Neural cell (in vitro differentiated cells): ENCODE measurements around the gene OR5A2. TPM values are rescaled to one million over a fixed set of nuclear protein-coding genes. Genes with fewer than 3 reads are reported as not detected.
"Not testable (repeated sequence)": the region's sequence is repeated elsewhere in the genome, so short reads cannot be mapped to it uniquely, and the experiment has no call there.

ENCODE experiments used
- H2AFZ ChIP-seq: fragments of 200-600, 300-800 bp; sonication (generic), shearing (Covaris generic); 2 replicates; pipeline ENCODE4 v1.6.0; 2014; ENCODE audit warnings: low read depth, mild to moderate bottlenecking, antibody characterized with exemption, low read length, moderate library complexity
- H3F3A ChIP-seq: fragments of 200-600 bp; shearing (Covaris generic); 2 replicates; pipeline ENCODE4 v1.6.1; 2016; ENCODE audit warnings: mild to moderate bottlenecking, moderate library complexity, mixed read lengths, antibody characterized with exemption, low read length; ENCODE audit not compliant: insufficient read depth, poor library complexity, severe bottlenecking
- H3K27ac ChIP-seq: fragments of 200-600, 300-800 bp; sonication (generic), shearing (Covaris generic); 2 replicates; pipeline ENCODE4 v1.5.1; 2014; ENCODE audit warnings: mild to moderate bottlenecking, low read length, moderate library complexity
- H3K27me3 ChIP-seq: fragments of 300-800, 200-600 bp; sonication (generic), shearing (Covaris generic); 2 replicates; pipeline ENCODE4 v1.6.0; 2014; ENCODE audit warnings: mild to moderate bottlenecking, low read depth, low read length, moderate library complexity; ENCODE audit not compliant: insufficient read depth
- H3K36me3 ChIP-seq: fragments of 300-800, 200-600 bp; sonication (generic), shearing (Covaris generic); 2 replicates; pipeline ENCODE4 v1.5.1; 2014; ENCODE audit warnings: mild to moderate bottlenecking, antibody characterized with exemption, low read length, moderate library complexity; ENCODE audit not compliant: insufficient read depth
- H3K4me2 ChIP-seq: fragments of 300-800, 200-600 bp; sonication (generic), shearing (Covaris generic); 2 replicates; pipeline ENCODE4 v1.6.0; 2014; ENCODE audit warnings: mild to moderate bottlenecking, low read length
- H3K4me3 ChIP-seq: fragments of 300-800, 200-600 bp; sonication (generic), shearing (Covaris generic); 2 replicates; pipeline ENCODE4 v1.5.1; 2014; ENCODE audit warnings: mild to moderate bottlenecking, low read length, moderate library complexity
- H3K79me2 ChIP-seq: fragments of 200-600 bp; shearing (Covaris generic); replicated peaks from 2 replicates; pipeline ENCODE4 v1.6.0; 2014; ENCODE audit warnings: mild to moderate bottlenecking, low read length, moderate library complexity; ENCODE audit not compliant: insufficient read depth
- H3K9ac ChIP-seq: fragments of 300-800, 200-600 bp; sonication (generic), shearing (Covaris generic); 2 replicates; pipeline ENCODE4 v1.6.1; 2016; ENCODE audit warnings: mild to moderate bottlenecking, low read length, mixed read lengths
- H3K9me2 ChIP-seq: fragments of 200-600 bp; shearing (Covaris generic); 2 replicates; pipeline ENCODE4 v1.6.1; 2016; ENCODE audit warnings: mild to moderate bottlenecking, low read length, mixed read lengths; ENCODE audit not compliant: insufficient read depth
- H3K9me3 ChIP-seq: fragments of 200-600, 300-800 bp; sonication (generic), shearing (Covaris generic); 2 replicates; pipeline ENCODE4 v1.6.1; 2016; ENCODE audit warnings: mild to moderate bottlenecking, mixed run types, low read length, moderate library complexity, mixed read lengths
- H4K20me1 ChIP-seq: fragments of 200-600 bp; shearing (Covaris generic); 2 replicates; pipeline ENCODE4 v1.6.1; 2016; ENCODE audit warnings: mild to moderate bottlenecking, mixed run types; ENCODE audit not compliant: insufficient read depth
- EP300 ChIP-seq: fragments of 450-650 bp; conservative IDR thresholded peaks from 2 replicates; pipeline ENCODE4 v1.6.1; 2014; ENCODE audit warnings: antibody characterized with exemption, mild to moderate bottlenecking, moderate library complexity; ENCODE audit not compliant: poor library complexity, severe bottlenecking
- EZH2 ChIP-seq: fragments of 200-600, 300-800 bp; shearing (Covaris generic), sonication (generic); IDR thresholded peaks from 2 replicates; pipeline ENCODE4 v1.6.1; 2014; ENCODE audit warnings: antibody characterized with exemption, low read length, borderline replicate concordance, mild to moderate bottlenecking; ENCODE audit not compliant: insufficient read depth, poor library complexity, severe bottlenecking
- MXI1 ChIP-seq: fragments of 450-650 bp; conservative IDR thresholded peaks from 2 replicates; pipeline ENCODE4 v1.6.1; 2014; ENCODE audit warnings: antibody characterized with exemption, mild to moderate bottlenecking; ENCODE audit not compliant: poor library complexity, severe bottlenecking
- POLR2AphosphoS5 ChIP-seq: IDR thresholded peaks from 2 replicates; pipeline ENCODE4 v1.6.1; 2012
- RAD21 ChIP-seq: fragments of 450-650 bp; conservative IDR thresholded peaks from 2 replicates; pipeline ENCODE4 v1.6.1; 2014; ENCODE audit warnings: antibody characterized with exemption, mild to moderate bottlenecking, moderate library complexity
- SMC3 ChIP-seq: fragments of 450-650 bp; conservative IDR thresholded peaks from 2 replicates; pipeline ENCODE4 v1.6.1; 2014; ENCODE audit warnings: antibody characterized with exemption, mild to moderate bottlenecking, moderate library complexity; ENCODE audit not compliant: poor library complexity
- TAF1 ChIP-seq: IDR thresholded peaks from 2 replicates; pipeline ENCODE4 v1.6.1; 2012; ENCODE audit warnings: low read depth
- polyA plus RNA-seq: library from polyadenylated mRNA; depleted of rRNA; stranded (reverse); fragments of >200 nt; gene quantifications from 2 replicates; pipeline ENCODE4 v1.2.3, GENCODE V29; 2014
- TF ChIP-seq, protein P1 (sequence below): IDR thresholded peaks from 2 replicates; pipeline ENCODE4 v1.6.1; 2012; ENCODE audit warnings: borderline replicate concordance
- TF ChIP-seq, protein P2 (sequence below): fragments of 450-650 bp; IDR thresholded peaks from 2 replicates; pipeline ENCODE4 v1.5.1; 2014; ENCODE audit warnings: antibody characterized with exemption, mild to moderate bottlenecking, moderate library complexity; ENCODE audit not compliant: poor library complexity, severe bottlenecking

OR5A2 gene
- polyA plus RNA-seq, 1 donor from 2014 or later, result not detected

DNA sequence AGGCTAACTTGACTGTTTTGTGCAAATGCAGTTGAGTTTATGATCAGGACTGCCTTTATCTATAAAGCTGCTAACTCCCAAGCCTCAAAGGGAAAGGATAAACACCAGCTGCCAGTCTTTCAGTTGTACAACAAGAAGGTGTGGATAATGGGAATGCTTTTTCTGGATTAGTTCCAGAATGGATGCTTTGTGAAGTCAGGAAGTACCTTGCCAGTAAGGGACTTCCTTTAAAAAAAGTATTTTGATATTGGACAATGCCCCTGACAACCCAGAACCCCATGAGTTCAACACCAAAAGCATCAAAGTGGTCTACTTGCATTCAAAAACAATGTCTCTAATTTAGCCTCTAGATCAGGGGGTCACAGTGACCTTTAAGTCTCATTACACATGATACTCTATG lies 32.0 kb downstream of the OR5A2 start:
- no peak overlapping the region for H3K9ac ChIP-seq
- H3K27ac ChIP-seq, result no peak overlapping the region
- H3K79me2 ChIP-seq, result no peaks in the 10 kb centered on the region
- H3K27me3 ChIP-seq, result no peaks in the 10 kb centered on the region
- H4K20me1 ChIP-seq, result no peaks in the 10 kb centered on the region
- H3F3A ChIP-seq, result no peaks in the 10 kb centered on the region
- H3K4me3 ChIP-seq, result no peak overlapping the region
- TF ChIP-seq TAF1 (no peak), EZH2 (no peak), EP300 (no peak), POLR2AphosphoS5 (no peak), RAD21 (no peak)
- TF ChIP-seq, protein P1, sequence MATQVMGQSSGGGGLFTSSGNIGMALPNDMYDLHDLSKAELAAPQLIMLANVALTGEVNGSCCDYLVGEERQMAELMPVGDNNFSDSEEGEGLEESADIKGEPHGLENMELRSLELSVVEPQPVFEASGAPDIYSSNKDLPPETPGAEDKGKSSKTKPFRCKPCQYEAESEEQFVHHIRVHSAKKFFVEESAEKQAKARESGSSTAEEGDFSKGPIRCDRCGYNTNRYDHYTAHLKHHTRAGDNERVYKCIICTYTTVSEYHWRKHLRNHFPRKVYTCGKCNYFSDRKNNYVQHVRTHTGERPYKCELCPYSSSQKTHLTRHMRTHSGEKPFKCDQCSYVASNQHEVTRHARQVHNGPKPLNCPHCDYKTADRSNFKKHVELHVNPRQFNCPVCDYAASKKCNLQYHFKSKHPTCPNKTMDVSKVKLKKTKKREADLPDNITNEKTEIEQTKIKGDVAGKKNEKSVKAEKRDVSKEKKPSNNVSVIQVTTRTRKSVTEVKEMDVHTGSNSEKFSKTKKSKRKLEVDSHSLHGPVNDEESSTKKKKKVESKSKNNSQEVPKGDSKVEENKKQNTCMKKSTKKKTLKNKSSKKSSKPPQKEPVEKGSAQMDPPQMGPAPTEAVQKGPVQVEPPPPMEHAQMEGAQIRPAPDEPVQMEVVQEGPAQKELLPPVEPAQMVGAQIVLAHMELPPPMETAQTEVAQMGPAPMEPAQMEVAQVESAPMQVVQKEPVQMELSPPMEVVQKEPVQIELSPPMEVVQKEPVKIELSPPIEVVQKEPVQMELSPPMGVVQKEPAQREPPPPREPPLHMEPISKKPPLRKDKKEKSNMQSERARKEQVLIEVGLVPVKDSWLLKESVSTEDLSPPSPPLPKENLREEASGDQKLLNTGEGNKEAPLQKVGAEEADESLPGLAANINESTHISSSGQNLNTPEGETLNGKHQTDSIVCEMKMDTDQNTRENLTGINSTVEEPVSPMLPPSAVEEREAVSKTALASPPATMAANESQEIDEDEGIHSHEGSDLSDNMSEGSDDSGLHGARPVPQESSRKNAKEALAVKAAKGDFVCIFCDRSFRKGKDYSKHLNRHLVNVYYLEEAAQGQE, result no peak
- H3K36me3 ChIP-seq, result no peaks in the 10 kb centered on the region
- no peak overlapping the region for H2AFZ ChIP-seq
- no peaks in the 10 kb centered on the region for H3K9me2 ChIP-seq
- no peak overlapping the region for H3K4me2 ChIP-seq
- H3K9me3 ChIP-seq, result no peaks in the 10 kb centered on the region

DNA sequence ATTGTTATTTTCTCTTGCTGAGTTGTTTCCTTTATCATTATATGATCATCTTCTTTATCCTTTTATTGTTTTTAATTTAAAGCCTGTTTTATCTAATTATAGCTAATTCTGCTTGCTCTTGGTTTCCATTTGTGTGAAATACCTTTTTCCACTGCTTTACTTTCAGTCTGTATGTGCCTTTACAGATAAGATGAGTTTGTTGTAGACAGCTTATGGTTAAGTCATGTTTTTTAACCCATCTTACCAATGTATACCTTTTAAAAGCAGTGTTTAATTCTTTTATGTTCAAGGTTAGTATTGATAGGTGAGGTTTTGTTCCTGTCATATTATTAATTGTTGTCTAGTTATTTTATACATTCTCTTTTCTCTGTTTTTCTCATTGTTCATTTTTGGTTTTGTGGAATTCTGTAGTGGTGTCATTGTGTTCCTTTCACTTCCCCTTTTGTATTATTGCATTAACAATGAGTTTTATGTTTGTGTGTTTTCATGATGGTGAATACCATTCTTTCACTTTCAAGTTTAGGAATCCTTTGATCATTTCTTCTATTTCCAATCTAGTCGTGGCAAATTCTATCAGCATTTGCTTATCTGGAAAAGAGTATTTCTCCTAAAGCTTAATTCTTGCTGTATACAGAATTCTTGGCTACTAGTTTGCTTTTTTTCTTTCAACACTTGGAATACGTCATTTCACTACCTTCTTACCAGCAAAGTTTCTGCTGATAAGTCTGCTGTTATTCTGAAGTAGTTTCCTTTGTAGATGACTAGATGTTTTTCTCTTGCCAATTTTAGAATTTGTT lies 45.8 kb downstream of the OR5A2 start:
- Histone ChIP-seq H3K4me3 (no peak overlapping the region), H3K9me3 (no peaks in the 10 kb centered on the region), H3K27me3 (no peaks in the 10 kb centered on the region), H2AFZ (no peak overlapping the region), H3K36me3 (no peaks in the 10 kb centered on the region), H3K4me2 (no peak overlapping the region), H4K20me1 (no peaks in the 10 kb centered on the region), H3K79me2 (no peaks in the 10 kb centered on the region), H3K27ac (no peak overlapping the region), H3K9me2 (no peaks in the 10 kb centered on the region), H3K9ac (no peak overlapping the region), H3F3A (no peaks in the 10 kb centered on the region)
- TF ChIP-seq, protein P2, sequence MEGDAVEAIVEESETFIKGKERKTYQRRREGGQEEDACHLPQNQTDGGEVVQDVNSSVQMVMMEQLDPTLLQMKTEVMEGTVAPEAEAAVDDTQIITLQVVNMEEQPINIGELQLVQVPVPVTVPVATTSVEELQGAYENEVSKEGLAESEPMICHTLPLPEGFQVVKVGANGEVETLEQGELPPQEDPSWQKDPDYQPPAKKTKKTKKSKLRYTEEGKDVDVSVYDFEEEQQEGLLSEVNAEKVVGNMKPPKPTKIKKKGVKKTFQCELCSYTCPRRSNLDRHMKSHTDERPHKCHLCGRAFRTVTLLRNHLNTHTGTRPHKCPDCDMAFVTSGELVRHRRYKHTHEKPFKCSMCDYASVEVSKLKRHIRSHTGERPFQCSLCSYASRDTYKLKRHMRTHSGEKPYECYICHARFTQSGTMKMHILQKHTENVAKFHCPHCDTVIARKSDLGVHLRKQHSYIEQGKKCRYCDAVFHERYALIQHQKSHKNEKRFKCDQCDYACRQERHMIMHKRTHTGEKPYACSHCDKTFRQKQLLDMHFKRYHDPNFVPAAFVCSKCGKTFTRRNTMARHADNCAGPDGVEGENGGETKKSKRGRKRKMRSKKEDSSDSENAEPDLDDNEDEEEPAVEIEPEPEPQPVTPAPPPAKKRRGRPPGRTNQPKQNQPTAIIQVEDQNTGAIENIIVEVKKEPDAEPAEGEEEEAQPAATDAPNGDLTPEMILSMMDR, result no peak
- no peak for TF ChIP-seq POLR2AphosphoS5
- TF ChIP-seq, protein P1, result no peak
- no peak for TF ChIP-seq RAD21
- TF ChIP-seq TAF1, result no peak
- no peak for TF ChIP-seq MXI1
- no peak for TF ChIP-seq EP300
- no peak for TF ChIP-seq SMC3
- TF ChIP-seq EZH2, result no peak

DNA sequence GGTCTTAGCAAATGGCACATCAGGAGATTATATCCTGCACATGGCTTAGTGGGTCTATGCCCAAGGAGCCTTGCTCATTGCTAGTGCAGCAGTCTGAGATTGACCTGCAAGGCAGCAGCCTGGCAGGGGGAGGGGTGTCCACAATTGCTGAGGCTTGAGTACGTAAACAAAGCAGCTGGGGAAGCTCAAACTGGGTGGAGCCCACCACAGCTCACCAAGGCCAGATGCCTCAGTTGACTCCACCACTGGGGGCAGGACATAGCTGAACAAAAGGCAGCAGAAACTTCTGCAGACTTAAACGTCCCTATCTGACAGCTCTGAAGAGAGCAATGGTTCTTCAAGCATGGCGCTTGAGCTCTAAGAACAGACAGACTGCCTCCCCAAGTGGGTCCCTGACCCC lies 53.9 kb downstream of the OR5A2 start:
- H3K9me2 ChIP-seq, H2AFZ ChIP-seq, H3K27me3 ChIP-seq, H3K36me3 ChIP-seq, H3F3A ChIP-seq, H3K4me3 ChIP-seq, H3K27ac ChIP-seq, H3K9me3 ChIP-seq, H4K20me1 ChIP-seq, H3K79me2 ChIP-seq, H3K4me2 ChIP-seq, H3K9ac ChIP-seq: not testable (repeated sequence)
